HEK293T (cell line): ENCODE results near the gene NDE1.

ENCODE experiments used
- BHLHE40 ChIP-seq: fragments of 450-650 bp; IDR thresholded peaks from 2 replicates; pipeline ENCODE4 v1.6.1; 2016; ENCODE audit warnings: mild to moderate bottlenecking, moderate library complexity, borderline replicate concordance
- ELF4 ChIP-seq: fragments of 450-650 bp; IDR thresholded peaks from 2 replicates; pipeline ENCODE4 v1.6.1; 2017; ENCODE audit warnings: antibody characterized with exemption
- FOXA1 ChIP-seq: fragments of 450-650 bp; IDR thresholded peaks from 2 replicates; pipeline ENCODE4 v1.6.1; 2016; ENCODE audit warnings: mild to moderate bottlenecking
- FOXK2 ChIP-seq: fragments of 450-650 bp; IDR thresholded peaks from 2 replicates; pipeline ENCODE4 v1.6.1; 2016; ENCODE audit warnings: mild to moderate bottlenecking
- L3MBTL2 ChIP-seq: fragments of 450-650 bp; conservative IDR thresholded peaks from 2 replicates; pipeline ENCODE4 v1.6.1; 2016; ENCODE audit warnings: mild to moderate bottlenecking
- NFRKB ChIP-seq: fragments of 450-650 bp; IDR thresholded peaks from 2 replicates; pipeline ENCODE4 v1.6.1; 2016; ENCODE audit warnings: mild to moderate bottlenecking, moderate library complexity
- PKNOX1 ChIP-seq: fragments of 450-650 bp; IDR thresholded peaks from 2 replicates; pipeline ENCODE4 v1.6.1; 2016
- SP1 ChIP-seq: fragments of 450-650 bp; IDR thresholded peaks from 2 replicates; pipeline ENCODE4 v1.6.1; 2017
- SUZ12 ChIP-seq: fragments of 450-650 bp; IDR thresholded peaks from 2 replicates; pipeline ENCODE4 v1.6.1; 2016; ENCODE audit warnings: mild to moderate bottlenecking
- ZNF384 ChIP-seq: fragments of 450-650 bp; IDR thresholded peaks from 2 replicates; pipeline ENCODE4 v1.6.1; 2016

- TF ChIP-seq SUZ12 (no peak), FOXA1 (no peak), SP1 (no peak), ZNF384 (no peak), NFRKB (no peak), FOXK2 (no peak), PKNOX1 (no peak), BHLHE40 (no peak), ELF4 (no peak), L3MBTL2 (no peak)
These were observed 36.4 kb upstream of the NDE1 start for GRCh38 chr16:15613676-15614075.
